RKO (cell line): Measurements from ENCODE around the gene PFKFB3.
"Not testable (repeated sequence)": the region's sequence is repeated elsewhere in the genome, so short reads cannot be mapped to it uniquely, and the experiment has no call there.

Experiments used
- DNase-seq: peaks from one replicate; pipeline ENCODE4 v3.0.0-alpha.2; 2016; ENCODE audit warnings: low spot score

The PFKFB3 gene

DNA sequence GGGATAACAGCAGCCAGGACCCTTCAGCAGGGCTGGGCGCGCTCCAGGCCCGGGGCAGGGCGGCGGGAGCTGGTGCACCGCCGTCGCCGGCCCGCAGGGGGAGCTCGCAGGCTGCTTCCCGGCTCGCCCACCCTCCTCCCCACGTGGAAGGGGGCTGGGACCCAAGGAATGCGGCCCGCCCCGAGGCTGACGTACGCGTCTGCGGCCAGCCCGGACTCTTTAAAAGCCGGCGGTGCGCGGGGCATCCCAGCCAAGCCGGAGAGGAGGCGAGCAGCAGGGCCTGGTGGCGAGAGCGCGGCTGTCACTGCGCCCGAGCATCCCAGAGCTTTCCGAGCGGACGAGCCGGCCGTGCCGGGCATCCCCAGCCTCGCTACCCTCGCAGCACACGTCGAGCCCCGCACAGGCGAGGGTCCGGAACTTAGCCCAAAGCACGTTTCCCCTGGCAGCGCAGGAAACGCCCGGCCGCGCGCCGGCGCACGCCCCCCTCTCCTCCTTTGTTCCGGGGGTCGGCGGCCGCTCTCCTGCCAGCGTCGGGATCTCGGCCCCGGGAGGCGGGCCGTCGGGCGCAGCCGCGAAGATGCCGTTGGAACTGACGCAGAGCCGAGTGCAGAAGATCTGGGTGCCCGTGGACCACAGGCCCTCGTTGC, at the start of gene PFKFB3:
Gene PFKFB3 (plus strand): TSS at position 249 of the 647 bp plus-strand sequence. CDS start 329 bp downstream, at position 578.
- DNase-seq, result peak; percentile 96

DNA sequence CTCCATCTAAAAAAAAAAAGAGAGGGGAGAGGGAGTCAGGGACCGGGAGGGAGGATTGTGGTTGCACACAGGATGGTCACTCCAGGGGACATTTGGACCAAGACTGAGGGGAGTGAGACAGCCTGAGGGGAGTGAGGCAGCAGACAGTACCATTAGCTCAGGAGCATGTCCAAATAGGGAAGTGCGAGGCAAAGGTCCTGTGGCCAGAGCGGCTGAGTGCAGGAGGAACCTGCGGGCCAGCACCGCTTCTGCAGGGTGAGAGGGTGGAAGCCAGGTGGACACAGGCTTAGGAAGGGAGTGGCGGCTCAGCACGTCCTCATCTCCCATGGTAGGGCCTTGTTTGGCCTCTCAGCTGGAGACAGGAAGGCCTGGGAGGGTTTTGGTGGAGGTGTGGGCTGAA, 48.9 kb upstream of the PFKFB3 start:
- DNase-seq, result no peak

DNA sequence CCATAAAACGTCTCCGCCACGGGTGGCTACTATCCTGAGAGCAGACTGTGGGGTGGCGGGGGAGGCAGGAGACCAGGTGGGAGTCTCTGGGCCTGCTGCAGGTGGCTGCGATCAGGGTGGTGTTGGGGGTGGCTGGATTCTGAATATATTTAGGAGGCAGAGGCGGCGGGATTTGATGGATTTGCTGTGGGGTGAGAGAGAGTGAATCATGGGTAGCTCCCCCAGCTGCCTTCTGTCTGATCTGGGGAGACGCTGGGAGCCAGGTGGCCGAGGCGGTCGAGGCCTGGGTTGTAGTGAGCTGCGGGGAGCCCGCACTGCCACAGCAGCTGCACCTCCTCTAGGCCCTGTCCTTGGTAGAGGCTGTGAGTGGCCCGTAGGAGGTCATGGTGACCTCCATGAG, 48.2 kb upstream of the PFKFB3 start:
- DNase-seq, result no peak

DNA sequence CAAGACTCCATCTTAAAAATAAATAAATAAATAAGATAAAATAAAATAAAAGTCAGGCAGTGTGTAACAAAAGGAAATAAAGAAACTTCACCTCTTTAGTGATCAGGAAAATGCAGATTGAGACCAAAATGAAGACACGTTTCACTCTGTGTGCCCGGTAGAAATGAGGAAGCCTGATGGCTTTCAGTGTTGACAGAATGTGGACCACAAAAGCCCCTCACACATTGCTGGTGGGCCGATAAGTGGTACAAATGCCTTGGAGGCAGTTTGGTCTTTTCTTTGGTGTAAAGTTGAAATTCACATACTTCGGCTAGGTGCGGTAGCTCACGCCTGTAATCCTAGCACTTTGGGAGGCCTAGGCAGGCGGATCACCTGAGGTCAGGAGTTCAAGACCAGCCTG, 44.5 kb upstream of the PFKFB3 start:
- no peak for DNase-seq

DNA sequence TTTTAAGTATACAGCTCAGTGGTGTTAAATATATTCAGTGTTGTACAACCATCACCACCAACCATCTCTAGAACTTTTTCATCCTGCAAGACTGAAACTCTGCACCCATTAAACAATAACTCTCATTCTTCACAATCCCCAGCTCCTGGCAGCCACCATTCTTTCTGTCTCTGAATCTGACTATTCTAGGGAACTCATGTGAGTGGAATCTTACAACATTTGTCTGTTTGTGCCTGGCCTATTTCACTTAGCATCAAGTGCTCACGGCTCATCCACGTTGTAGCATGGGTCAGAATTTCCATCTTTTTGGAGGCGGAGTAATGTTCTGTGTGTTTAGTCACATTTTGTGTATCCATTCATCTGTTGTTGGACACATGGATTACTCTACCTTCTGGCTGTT, 40.8 kb upstream of the PFKFB3 start:
- no peak for DNase-seq

DNA sequence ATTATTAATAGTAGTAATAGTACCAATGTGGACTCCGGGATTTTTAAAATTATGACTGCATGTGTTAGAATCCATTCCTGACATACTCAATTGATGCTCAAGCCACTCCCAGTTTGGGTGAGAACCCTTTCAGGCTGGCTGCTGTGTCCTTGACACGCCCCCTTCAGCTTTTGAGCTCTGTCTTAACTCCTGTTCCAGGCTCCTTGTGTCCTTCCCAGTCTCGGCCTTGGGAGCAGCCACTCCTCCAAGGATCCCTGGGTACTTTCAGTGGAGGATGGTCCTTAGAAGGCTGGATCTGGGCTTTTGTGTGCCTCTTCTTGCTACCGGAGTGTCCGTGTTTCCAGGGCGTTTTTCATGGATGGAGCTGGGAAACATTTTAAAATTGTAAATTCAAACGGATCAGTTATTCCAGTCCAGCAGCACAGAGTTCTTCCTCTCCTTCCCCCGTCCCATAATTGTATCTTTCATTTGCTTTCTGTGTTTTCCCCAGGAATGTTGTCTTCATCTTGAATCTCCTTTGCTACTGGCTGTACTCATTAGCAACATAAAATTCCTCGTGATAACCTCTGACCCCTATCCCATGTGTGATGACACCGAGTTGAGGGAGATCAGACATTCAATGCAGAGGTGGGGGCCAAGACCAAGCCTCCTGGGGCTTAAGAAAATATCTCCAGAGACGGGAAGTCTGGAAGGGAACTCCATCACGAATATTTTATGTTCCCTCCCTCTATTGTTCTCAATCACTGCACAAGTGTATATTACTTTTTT, 40.0 kb upstream of the PFKFB3 start:
- DNase-seq, result peak; percentile 52

DNA sequence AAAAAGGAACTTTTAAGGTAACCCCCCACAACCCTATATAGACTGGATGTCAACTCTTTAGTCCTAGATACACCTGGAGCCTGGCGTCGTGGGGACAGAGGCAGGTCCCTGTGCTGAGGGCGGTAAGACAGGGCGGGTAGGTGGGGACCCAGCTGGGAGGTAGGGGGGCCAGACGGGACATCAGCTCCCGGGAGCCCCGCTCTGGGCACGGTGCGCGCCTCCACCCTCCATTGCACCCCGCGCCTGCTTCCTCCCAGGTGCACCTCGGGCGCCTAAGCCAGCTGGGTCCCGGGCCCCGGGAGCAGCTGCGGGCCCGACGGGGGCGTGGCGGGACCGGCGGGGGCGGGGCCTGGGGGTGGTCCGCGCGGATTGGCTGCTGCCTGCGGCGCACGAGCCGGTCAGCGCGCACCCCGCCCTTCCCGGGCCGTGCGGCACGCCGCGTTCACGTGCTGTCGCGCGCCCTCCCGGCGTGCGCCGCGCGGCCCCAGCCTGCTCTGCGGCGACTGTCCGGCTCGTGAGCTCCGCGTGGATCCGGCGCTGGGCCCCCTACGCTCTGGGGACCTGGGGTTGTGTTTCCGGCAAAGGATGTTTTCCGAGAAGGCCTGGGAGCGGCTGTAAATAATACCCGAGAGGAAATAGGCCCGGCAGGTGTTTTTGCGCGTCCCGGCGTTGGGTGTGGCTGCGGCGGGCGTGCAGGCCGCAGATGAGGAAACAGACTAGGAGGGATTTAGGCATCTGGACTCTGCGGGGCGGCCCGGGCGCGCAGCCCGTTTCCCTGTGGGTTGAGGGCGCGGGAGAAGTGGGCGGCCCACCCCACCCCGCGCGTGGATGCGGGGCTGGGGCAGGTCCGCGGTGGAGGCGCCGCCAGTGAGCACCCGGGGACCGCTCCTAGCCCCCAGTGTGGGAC, 39.1 kb upstream of the PFKFB3 start:
- DNase-seq, result peak; percentile 94

DNA sequence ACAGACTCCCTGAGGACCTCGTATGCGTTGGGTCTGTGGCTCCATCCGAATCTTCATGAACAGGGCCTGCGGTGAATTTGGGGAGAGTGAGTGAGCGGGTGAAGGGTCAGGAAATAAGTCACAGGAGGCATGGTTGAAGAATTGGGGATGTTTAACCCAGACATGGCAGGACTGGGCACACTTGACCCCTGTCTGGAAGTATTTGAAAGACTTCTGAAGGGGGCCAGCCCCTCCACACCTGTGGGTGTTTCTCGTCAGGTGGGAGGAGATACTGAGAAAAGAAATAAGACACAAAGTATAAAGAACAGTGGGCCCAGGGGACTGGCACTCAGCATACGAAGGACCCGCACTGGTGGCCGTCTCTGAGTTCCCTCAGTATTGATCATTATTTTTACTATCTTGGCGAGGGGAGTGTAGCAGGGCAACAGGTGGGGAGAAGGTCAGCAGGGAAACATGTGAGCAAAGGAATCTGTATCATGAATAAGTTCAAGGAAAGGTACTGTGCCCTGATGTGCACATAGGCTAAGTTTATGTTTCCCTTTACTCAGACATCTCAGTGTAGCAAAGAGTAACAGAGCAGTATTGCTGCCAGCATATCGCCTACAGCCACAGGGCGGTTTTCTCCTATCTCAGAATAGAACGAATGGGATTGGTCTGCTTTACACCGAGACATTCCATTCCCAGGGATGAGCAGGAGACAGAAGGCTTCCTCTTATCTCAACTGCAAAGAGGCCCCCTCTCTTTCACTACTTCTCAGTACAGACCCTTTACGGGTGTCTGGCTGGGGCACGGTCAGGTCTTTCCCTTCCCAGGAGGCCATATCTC, 38.2 kb upstream of the PFKFB3 start:
- peak; percentile 61 for DNase-seq

DNA sequence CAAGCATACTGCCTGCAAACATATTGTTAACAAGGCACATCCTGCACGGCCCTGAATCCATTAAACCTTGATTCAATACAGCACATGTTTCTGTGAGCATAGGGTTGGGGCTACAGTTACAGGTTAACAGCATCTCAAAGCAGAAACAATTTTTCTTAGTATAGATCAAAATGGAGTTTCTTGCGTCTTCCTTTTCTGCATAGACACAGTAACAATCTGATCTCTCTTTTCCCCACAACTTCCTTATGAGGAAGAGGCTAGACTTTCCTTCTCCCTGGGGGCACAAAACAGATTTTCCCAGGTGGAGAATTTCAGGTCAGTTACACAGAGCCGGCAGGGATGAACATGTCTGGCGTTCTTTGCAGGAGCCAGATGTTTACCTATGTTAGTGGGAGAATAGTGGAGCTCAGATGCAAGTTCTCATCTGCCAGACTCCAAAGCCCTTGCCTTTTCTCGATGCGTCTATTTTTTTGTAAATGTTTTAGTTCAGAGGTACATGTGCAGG, 37.5 kb upstream of the PFKFB3 start:
- DNase-seq, result no peak

DNA sequence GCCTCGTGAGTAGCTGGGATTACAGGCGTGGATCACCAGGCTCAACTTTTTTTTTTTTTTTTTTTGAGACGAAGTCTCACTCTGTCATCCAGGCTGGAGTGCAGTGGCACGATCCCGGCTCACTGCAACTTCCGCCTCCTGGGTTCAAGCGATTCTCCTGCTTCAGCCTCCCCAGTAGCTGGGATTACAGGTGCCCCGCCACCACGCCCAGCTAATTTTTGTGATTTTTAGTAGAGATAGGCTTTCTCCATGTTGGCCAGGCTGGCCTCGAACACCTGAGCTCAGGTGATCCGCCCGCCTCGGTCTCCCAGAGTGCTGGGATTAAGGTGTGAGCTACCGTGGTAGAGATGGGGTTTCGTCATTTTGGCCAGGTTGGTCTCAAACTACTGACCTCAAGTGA, 36.8 kb upstream of the PFKFB3 start:
- not testable (repeated sequence) for DNase-seq

DNA sequence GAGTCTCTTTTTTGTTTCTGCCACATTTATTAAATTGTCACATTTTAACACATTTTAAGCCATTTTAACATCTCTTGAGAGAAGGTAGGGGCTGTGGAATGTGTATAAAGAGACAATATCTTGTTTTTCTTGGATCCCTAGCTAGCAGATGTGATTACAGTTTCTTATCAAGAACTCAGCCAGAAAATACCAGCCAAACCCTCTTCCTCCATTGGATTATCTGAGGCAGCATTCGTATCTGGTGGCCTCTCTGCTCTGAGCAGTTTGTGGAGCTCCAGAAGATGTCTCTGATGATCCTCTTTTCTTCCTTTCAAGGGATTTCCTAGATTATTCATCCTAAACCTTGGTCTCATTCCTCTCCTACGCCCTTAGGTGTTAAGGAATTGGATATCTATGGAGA, 35.3 kb upstream of the PFKFB3 start:
- DNase-seq, result no peak

DNA sequence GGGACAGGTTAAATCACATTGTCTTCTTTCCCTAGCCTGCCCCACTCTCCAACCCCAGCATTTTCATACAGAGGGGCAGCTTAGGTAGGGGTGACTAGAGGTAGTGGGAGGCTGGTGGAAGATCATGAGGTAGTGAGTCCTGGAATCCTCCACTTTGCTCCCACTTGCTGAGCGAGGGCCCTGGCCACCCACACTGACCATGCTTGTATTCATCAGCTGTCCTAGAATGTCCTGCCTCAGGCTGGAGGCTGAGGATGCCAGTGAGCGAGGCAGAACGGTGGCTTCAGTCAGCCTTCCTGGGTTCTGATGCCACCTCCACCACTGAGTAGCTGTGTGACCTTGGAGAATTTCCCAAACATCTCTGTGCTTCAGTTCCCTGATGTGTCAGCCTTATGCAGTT, 34.6 kb upstream of the PFKFB3 start:
- no peak for DNase-seq

DNA sequence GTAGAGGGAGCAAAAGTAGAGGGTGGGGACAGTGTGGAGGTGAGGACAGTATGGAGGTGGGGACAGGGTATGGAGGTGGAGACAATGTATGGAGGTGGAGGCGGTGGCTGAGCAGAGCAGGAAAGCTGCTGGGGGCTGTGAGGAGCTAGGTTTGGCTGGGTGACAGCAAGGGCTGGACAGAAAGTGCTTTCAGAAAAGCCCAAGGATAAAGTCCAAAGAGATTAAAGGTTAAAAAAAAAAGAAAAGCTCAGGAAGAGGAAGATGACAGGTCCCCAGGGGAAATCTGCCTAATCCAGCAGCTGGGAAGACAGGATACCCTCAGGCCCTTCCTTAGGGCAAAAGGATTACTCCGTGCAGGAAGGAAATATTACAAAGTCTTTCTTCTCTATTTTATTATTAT, 32.1 kb upstream of the PFKFB3 start:
- no peak for DNase-seq

DNA sequence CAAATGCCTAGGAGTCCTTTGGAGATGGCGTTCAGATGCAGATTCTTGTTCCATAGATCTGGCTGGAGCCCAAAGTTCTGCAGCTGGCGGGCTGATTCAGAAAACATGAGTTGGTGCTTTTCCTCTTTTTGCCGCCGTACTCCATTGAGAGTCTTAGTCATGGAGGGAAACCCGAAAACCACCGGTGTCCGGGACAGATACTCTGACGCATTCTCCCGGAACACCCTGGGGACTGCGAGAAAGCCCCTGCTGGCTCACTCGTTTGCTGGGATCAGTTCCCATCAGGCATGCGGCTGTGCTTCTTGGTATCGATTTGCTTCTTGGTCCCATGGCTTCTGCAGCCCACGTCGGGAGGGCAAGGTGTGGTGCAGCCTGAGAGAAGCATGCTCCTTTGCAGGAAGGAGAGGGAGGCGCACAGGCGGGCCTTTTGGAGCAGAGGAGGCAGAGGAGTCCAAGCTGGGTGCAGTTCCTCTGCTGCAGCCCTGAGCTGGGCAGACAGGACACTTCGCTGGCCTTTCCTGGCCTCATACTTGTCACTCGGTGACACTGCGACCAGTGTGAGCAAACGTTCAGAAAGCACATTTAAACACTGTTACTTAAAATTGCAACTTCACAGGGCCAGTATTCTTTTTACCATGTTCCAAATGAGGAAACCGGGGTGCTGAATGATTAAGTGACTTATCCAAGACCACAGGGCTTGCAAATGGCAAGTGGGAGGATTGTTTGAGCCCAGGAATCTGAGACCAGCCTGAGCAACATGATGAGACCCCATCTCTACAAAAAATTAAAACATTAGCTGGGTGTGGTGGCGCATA, 30.6 kb upstream of the PFKFB3 start:
- DNase-seq, result no peak

DNA sequence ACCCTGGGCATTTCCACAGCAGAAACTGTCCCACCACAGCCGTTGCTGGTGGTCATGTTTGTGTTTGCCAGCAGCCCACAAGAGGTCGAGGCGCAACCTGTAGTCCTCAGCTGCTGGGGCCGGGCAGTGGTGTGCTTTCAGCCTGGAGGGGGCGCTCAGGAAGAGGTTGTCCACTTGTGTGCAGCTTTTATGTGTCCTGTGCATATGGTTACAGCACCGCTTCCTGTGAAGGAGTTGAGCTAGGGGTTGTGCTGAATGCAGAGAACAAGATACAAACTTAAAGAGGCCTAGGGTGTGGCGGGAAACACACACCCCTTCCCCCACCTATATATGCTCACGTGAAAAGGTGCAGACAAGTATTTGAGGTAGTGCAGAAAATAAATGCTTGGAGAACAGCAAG, 29.5 kb upstream of the PFKFB3 start:
- DNase-seq, result no peak

DNA sequence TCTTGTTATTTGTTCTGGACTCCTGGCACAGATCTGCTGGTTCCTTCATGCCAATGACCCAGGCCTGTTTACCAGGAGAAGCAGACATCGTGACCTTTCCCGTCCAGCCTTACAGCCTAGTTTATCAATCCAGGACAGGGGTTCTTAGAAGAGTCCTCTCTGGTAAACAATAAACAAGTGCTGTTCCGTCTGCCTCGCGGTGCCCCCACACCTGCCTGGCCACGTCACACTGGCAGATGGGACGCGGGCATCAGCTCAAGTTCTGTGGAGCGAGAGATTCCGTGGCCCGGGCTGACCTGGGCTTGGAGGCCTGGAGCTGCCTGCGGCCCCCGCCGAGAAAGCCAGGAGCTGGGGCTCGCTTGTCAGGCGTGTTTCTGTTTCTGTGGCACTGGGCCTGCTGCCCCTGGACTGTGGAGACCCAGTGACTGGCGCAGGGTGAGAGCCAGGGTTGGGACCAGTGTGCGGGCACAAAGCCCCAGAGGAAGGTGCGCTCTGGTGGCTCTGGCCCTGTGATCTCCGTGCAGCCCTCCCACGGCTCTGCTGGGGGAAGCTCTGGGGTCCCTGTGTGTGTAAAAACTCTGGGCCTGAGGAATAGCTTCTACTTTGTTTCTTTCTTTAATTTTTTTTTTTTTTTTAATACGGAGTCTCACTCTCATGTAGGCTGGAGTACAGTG, 28.4 kb upstream of the PFKFB3 start:
- no peak for DNase-seq

DNA sequence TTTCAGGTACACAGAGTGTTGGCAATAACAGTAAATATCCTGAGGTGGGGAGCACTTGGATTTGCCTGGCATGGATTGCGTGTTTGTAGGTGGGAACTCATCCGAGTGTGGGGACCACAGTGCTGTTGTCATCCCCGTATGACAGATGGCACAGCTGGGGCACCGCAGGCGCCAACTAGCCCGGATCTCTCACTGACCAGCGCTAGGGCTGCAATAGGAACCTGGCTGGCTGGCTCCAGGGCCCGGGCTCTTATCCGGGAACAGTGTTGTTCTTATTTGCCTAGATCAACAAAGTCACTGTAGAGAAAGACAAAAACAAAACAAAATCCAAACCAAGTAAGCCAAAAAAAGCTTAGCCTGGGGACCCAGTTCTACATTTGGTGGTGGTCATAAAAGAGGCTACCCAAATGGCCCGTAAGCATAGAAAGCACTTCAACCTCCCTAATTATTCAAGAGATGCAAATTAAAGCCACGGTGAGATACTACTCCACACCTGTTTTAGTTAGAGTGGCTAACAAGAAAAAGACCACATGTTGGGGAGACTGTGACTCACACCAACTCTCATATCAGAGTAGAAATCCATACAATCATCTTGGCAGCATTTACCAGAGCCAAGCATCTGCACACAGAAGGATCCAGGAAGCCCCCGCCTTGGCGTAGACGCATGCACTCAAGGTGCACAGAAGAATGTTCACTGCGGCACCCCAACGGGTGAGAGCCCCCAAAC, 27.2 kb upstream of the PFKFB3 start:
- no peak for DNase-seq

DNA sequence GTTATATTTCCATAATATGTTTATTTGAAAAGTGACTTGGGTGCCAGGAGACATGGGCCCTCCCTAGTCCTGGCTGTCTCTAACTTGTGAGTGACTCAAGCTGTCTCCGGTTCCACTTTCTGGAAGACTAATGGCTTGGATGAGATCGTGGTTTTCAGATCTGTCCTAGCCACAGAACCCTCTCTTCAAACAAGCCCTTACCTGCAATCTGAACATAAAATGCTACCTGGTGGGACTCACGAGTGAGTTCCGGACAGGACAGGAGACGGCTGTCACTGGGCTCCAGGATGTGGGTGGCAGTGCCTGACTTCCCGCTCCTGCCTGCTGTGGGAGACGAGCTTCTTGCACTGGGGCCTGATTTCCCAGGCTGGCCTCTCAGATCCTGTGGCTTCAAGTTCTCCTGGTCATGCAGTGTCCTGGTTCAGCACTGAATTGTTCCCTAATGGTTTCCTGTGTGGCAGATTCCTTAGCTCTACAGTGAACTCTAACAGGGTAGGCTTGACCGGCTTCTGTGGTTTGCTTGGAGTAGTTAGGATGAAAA, 26.0 kb upstream of the PFKFB3 start:
- DNase-seq, result no peak

DNA sequence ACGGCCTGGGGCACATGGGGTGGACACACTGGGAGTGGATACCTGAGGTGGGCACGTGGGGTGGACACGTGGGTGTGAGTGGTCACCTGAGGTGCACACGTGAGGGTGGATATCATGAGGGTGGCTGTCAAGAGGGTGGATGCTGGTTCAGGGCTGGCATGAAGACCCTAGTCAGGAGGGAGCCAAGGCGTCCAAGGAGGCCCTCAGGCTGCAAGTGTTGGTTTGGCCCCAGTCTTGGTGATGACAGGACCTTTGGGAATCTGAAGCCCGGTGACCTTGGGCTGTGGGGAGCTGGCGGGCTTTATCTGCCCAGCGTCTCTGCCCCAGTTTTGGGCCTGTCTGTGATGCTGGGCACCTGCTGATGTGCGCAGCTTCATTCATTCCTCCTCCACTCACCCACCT, 24.9 kb upstream of the PFKFB3 start:
- no peak for DNase-seq
